ENCODE data around the gene PLEKHA7.

GRCh38 chr11:16867097-16867496 is 147.1 kb downstream of the PLEKHA7 start:
- TF ChIP-seq, protein P1, sequence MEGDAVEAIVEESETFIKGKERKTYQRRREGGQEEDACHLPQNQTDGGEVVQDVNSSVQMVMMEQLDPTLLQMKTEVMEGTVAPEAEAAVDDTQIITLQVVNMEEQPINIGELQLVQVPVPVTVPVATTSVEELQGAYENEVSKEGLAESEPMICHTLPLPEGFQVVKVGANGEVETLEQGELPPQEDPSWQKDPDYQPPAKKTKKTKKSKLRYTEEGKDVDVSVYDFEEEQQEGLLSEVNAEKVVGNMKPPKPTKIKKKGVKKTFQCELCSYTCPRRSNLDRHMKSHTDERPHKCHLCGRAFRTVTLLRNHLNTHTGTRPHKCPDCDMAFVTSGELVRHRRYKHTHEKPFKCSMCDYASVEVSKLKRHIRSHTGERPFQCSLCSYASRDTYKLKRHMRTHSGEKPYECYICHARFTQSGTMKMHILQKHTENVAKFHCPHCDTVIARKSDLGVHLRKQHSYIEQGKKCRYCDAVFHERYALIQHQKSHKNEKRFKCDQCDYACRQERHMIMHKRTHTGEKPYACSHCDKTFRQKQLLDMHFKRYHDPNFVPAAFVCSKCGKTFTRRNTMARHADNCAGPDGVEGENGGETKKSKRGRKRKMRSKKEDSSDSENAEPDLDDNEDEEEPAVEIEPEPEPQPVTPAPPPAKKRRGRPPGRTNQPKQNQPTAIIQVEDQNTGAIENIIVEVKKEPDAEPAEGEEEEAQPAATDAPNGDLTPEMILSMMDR (IDR thresholded peaks at IDR 0.05) = no peak
- TF ChIP-seq POLR2A (IDR thresholded peaks at IDR 0.05) = no peak

Measured in breast epithelium (tissue), 3 donors.